ENCODE results near the gene AASS.

Gene AASS

DNA sequence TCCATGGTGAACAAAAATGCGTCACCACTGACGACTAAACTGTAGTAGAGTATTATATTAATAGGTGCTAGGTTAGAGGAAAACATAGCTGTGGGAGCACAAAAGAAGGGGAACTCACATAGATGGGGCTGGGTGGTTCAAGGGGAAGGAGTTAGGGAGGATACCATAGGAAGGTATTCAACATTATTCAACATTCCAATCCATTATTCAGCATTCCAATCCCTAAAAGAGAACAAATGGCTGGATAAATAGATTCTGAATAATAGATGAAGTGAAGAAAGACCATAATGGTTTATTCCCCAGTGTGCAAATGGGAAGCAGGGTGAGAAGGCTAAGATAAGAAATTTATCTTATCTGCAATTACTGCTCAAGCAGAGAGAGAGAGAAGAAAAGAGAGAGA, 61.4 kb downstream of the AASS start:
- Mint-ChIP-seq H3K36me3 (ENCODE audit: low read depth) (no peaks in the 10 kb centered on the region), H3K9me3 (no peaks in the 10 kb centered on the region), H3K4me1 (ENCODE audit: low read depth) (no peaks in the 10 kb centered on the region), H3K4me3 (no peak overlapping the region), H3K27me3 (ENCODE audit: low read depth) (no peaks in the 10 kb centered on the region), H3K27ac (no peak overlapping the region)
- DNase-seq (ENCODE audit: low spot score): no peak

DNA sequence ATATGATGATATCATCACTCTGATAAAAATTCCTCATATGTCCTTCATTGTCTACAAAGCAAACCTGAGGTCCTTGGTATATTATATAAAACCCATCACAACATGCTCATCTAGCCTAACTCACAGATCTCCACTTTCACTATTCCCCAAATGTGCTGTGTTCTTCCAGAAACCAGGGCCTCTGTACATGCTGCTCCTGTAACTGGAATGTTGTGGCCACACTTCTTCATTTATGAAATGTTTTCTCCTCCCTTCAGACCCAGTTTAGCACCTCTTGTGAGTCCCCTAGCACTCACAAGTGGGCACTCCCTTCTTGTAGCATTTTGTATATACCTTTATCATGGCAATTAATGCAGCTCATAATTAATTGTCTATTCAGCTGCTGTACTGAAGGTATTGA, 61.9 kb downstream of the AASS start:
- H3K27me3 Mint-ChIP-seq (ENCODE audit: low read depth): no peaks in the 10 kb centered on the region
- no peaks in the 10 kb centered on the region for H3K36me3 Mint-ChIP-seq (ENCODE audit: low read depth)
- no peak overlapping the region for H3K4me3 Mint-ChIP-seq
- no peaks in the 10 kb centered on the region for H3K4me1 Mint-ChIP-seq (ENCODE audit: low read depth)
- no peaks in the 10 kb centered on the region for H3K9me3 Mint-ChIP-seq
- no peak overlapping the region for H3K27ac Mint-ChIP-seq
- no peak for DNase-seq (ENCODE audit: low spot score)

DNA sequence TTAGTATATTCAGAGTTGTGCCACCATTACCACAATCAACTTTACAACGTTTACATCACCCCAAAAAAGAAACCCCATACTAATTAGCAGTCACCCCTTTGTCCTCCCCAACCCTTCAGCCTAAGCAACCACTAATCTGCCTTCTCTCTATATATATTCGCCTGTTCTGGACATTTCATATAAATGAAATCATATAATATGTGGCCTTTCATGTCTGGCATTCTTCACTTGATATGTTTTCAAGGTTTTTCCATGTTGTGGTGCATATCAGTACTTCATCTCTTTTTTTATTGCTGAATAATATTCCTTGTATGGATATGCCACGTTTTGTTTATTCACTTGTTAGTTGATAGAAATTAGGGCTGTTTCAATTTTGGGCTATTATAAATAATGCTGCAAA, 70.4 kb downstream of the AASS start:
- no peak overlapping the region for H3K4me3 Mint-ChIP-seq
- DNase-seq (ENCODE audit: low spot score): no peak
- no peaks in the 10 kb centered on the region for H3K36me3 Mint-ChIP-seq (ENCODE audit: low read depth)
- no peaks in the 10 kb centered on the region for H3K9me3 Mint-ChIP-seq
- H3K27me3 Mint-ChIP-seq (ENCODE audit: low read depth): no peaks in the 10 kb centered on the region
- no peaks in the 10 kb centered on the region for H3K4me1 Mint-ChIP-seq (ENCODE audit: low read depth)
- H3K27ac Mint-ChIP-seq: no peak overlapping the region

DNA sequence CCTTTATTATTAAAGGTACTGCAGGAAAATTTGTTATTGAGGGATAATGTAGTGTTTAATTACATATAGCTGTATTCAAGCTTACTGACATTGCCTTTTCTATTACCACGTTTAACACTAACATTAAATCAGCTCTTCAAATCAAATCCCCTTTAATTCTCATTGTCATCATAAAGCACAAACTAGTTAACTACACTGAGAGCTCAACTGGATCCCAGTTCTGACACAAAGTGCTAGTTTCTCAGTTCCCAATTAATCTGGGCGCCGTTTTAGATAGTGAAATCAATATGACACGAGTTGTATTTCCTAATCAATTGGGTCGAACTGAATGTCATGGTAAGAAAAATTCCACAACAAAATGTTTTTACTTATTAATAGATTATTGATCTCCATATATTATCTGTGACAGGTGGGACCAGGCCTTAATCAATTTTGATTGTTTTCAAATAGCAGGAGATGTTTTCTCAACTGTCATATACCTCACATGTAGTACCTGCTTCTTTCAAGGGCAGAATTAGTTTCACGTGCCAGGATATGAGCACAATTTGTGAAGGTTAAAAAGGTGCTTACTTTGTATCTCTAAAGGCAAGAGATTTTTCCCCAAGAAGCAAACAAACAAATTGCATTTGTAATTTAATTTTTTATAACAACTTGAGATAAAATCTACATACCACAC, 71.0 kb downstream of the AASS start:
- Mint-ChIP-seq H3K4me1 (ENCODE audit: low read depth) (no peaks in the 10 kb centered on the region), H3K36me3 (ENCODE audit: low read depth) (no peaks in the 10 kb centered on the region)
- DNase-seq (ENCODE audit: low spot score): no peak

DNA sequence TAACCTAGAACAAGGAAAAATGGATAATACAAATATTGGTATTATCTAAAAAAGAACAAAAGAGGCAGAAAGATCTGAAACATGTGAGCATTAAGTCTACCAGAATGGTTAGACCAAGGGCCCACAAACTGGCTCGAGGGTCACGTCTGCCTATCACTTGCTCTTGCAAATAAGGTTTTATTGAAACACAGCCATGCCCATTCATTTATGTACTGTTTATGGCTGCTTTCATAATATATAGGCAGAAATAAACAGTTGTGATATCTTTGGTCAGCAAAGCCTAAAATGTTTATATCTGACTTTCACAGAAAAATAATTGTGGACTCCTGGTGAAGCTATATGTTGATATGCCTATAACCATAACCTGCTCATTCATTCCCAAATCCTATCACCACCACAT, 71.8 kb downstream of the AASS start:
- Mint-ChIP-seq H3K9me3 (no peaks in the 10 kb centered on the region), H3K36me3 (ENCODE audit: low read depth) (no peaks in the 10 kb centered on the region), H3K4me3 (no peak overlapping the region), H3K4me1 (ENCODE audit: low read depth) (no peaks in the 10 kb centered on the region), H3K27me3 (ENCODE audit: low read depth) (no peaks in the 10 kb centered on the region), H3K27ac (no peak overlapping the region)
- no peak for DNase-seq (ENCODE audit: low spot score)

More for the DNA sequence above, 71.0 kb downstream of the AASS start:
- Mint-ChIP-seq H3K9me3 (no peaks in the 10 kb centered on the region), H3K27me3 (ENCODE audit: low read depth) (no peaks in the 10 kb centered on the region), H3K27ac (no peak overlapping the region), H3K4me3 (no peak overlapping the region)

DNA sequence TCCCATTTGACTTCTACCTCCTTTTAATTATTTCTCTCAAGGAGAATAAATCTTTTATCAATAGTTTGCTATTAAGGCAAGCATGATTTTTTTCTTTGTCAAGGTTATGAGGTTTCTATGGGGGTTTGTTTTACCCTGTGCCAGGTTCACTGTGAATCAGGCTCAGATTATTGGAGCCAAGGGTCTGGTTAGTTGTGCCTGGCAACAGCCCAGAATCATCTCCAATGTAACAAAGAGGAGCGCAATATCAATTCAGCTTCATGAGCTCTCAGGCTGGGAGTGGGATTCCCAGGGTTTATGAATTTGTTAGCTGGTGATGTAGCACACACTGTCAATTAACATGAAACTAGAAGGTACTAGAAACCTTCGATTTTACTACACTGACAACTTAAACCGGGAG, 73.2 kb downstream of the AASS start:
- H3K4me3 Mint-ChIP-seq: no peak overlapping the region
- no peak for DNase-seq (ENCODE audit: low spot score)

DNA sequence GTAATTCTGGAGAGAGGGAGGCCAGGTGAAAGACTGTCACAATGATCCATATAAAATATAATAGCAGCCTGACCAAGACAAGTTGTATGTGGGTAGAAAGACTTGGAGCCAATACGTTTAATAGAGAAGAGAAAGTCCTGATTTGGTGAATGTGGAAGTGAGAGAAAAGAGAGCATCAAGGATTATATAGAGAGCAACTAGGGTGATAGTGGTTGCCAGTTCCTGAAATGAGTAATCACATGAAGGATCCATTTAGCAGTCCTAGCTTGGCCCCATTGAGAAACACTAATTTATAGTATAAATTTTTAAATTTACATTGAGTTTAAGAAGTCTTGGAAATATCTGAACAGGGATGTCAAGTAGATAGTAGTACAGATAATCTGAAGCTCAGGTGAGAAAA, 74.0 kb downstream of the AASS start:
- no peak overlapping the region for H3K27ac Mint-ChIP-seq
- H3K36me3 Mint-ChIP-seq (ENCODE audit: low read depth): no peaks in the 10 kb centered on the region
- DNase-seq (ENCODE audit: low spot score): no peak
- H3K27me3 Mint-ChIP-seq (ENCODE audit: low read depth): no peaks in the 10 kb centered on the region
- no peaks in the 10 kb centered on the region for H3K4me1 Mint-ChIP-seq (ENCODE audit: low read depth)
- H3K4me3 Mint-ChIP-seq: no peak overlapping the region
- no peaks in the 10 kb centered on the region for H3K9me3 Mint-ChIP-seq

More for the DNA sequence above, 73.2 kb downstream of the AASS start:
- H3K4me1 Mint-ChIP-seq (ENCODE audit: low read depth): no peaks in the 10 kb centered on the region
- H3K9me3 Mint-ChIP-seq: no peaks in the 10 kb centered on the region
- H3K36me3 Mint-ChIP-seq (ENCODE audit: low read depth): no peaks in the 10 kb centered on the region
- H3K27ac Mint-ChIP-seq: no peak overlapping the region
- H3K27me3 Mint-ChIP-seq (ENCODE audit: low read depth): no peaks in the 10 kb centered on the region

DNA sequence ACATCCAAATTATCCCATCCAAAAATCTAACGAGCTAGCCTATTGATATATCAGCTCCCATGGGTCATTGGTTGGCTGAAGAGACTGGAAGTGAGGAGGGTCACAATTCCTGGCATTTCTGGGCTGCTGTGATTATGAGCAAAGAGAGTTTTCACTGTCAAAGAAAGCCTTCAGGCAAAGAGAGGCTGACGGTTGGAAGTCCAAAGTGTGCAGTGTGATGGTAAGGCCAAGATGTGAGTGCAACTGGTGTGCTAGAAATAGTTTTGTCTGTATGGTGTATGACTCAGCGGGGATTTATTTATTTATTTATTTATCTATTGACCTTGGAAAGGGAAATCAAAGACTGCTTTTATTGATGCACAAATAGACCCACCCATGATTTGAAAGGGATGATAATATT, 75.0 kb downstream of the AASS start:
- H3K4me1 Mint-ChIP-seq (ENCODE audit: low read depth): no peaks in the 10 kb centered on the region
- no peaks in the 10 kb centered on the region for H3K27me3 Mint-ChIP-seq (ENCODE audit: low read depth)
- H3K9me3 Mint-ChIP-seq: no peaks in the 10 kb centered on the region
- no peak for DNase-seq (ENCODE audit: low spot score)
- H3K27ac Mint-ChIP-seq: no peak overlapping the region
- no peaks in the 10 kb centered on the region for H3K36me3 Mint-ChIP-seq (ENCODE audit: low read depth)
- H3K4me3 Mint-ChIP-seq: no peak overlapping the region

DNA sequence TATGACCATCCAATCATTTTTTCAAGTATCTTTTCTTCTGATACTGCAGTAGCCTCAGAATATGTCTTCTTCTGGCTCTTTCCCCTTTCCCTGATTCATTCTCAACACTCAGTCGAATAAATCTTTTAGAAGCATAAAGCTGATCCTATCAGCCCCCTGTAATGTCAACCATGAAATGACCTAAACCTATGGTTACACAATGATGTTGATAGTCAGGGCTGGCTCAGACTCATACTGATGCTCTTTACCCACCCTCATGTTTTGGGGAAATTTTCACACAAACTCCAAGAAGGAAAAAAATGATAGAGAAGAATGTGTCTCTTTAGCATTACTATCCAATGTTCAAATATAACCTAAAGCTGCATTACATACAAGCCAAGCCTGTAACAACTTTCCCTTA, 76.0 kb downstream of the AASS start:
- Mint-ChIP-seq H3K9me3 (no peaks in the 10 kb centered on the region), H3K4me1 (ENCODE audit: low read depth) (no peaks in the 10 kb centered on the region), H3K4me3 (no peak overlapping the region), H3K27ac (no peak overlapping the region), H3K36me3 (ENCODE audit: low read depth) (no peaks in the 10 kb centered on the region), H3K27me3 (ENCODE audit: low read depth) (no peaks in the 10 kb centered on the region)
- DNase-seq (ENCODE audit: low spot score): no peak

DNA sequence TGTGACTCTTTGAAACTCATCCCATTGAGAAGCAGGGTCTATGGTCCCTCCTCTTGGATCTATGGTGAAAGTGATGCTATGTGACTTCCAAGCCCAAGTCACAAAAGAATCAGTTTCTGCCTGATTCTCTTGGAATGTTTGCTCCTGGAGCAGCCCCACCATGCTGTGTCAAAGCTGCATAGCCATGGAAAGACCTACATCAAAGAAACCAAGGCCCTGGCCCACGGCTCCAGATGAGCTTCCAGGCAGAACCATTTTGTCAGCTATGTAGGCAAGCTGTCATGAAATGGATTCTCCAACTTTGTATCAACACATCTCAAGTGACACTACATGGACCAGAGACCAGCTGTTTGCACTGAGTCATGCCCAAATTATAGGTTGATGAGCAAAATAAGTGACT, 77.0 kb downstream of the AASS start:
- Mint-ChIP-seq H3K9me3 (no peaks in the 10 kb centered on the region), H3K27me3 (ENCODE audit: low read depth) (no peaks in the 10 kb centered on the region), H3K4me1 (ENCODE audit: low read depth) (no peaks in the 10 kb centered on the region), H3K36me3 (ENCODE audit: low read depth) (no peaks in the 10 kb centered on the region), H3K27ac (no peak overlapping the region), H3K4me3 (no peak overlapping the region)
- no peak for DNase-seq (ENCODE audit: low spot score)

DNA sequence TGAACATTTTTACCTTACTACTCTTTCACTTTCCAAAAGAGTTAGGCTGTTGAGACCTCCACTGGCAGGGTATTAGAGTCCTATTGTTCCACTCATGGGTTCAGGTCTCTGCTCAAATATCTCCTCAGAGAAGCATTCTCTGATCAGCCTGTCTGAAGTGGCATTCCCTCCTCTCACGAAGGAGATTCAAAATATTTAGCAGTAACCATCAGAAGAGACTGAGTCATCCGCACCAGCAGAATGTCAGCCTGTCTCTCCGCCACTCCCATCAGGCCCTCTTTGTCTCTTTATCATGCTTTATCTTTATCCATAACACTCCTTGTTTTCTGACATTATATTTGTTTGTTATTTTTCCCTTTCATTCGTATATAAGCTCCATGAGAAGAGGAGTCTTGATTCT, 79.1 kb downstream of the AASS start:
- H3K9me3 Mint-ChIP-seq: no peaks in the 10 kb centered on the region

DNA sequence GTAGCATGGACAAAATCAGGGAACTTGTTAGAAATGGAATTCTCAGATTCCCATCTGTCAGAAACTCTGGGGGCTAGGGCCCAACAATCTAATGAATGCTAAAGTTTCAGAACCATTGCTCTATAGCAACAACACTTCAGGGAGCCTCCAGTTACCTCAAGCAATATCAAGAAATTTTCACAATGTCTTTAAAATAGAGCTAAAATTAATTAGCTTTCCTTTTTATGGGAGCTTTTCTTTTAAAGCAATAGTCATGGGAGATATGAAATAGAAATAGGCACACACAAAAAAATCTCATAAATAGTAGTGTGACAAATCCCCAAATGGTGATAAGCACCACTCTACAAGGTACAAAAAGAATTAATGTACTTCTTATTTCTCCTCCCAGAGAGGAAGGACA, 80.9 kb downstream of the AASS start:
- Mint-ChIP-seq H3K9me3 (no peaks in the 10 kb centered on the region), H3K4me3 (no peak overlapping the region), H3K36me3 (ENCODE audit: low read depth) (no peaks in the 10 kb centered on the region), H3K4me1 (ENCODE audit: low read depth) (no peaks in the 10 kb centered on the region), H3K27me3 (ENCODE audit: low read depth) (no peaks in the 10 kb centered on the region), H3K27ac (no peak overlapping the region)
- DNase-seq (ENCODE audit: low spot score): no peak

More for the DNA sequence above, 79.1 kb downstream of the AASS start:
- Mint-ChIP-seq H3K27ac (no peak overlapping the region), H3K4me1 (ENCODE audit: low read depth) (no peaks in the 10 kb centered on the region), H3K36me3 (ENCODE audit: low read depth) (no peaks in the 10 kb centered on the region), H3K27me3 (ENCODE audit: low read depth) (no peaks in the 10 kb centered on the region), H3K4me3 (no peak overlapping the region)
- no peak for DNase-seq (ENCODE audit: low spot score)

DNA sequence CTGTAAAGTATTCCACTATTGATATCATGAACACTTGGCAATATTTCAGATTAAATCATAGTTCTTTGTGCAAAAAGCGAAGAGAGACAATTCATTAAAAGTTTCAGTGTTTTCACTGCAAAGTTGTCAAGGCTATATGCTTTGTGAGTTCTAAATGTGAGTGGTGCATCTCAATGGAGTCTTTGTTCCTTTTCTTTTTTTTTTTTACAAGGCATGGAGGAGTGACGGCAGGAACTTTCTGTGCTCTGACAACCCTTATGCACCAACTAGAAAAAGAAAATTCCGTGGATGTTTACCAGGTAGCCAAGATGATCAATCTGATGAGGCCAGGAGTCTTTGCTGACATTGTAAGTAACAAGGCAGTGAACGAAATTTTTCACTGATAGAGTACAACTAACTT, 84.5 kb downstream of the AASS start:
- H3K27me3 Mint-ChIP-seq (ENCODE audit: low read depth): no peaks in the 10 kb centered on the region
- H3K36me3 Mint-ChIP-seq (ENCODE audit: low read depth): no peaks in the 10 kb centered on the region
- H3K4me3 Mint-ChIP-seq: no peak overlapping the region
- H3K27ac Mint-ChIP-seq: no peak overlapping the region
- H3K9me3 Mint-ChIP-seq: no peaks in the 10 kb centered on the region
- H3K4me1 Mint-ChIP-seq (ENCODE audit: low read depth): no peaks in the 10 kb centered on the region
- no peak for DNase-seq (ENCODE audit: low spot score)

DNA sequence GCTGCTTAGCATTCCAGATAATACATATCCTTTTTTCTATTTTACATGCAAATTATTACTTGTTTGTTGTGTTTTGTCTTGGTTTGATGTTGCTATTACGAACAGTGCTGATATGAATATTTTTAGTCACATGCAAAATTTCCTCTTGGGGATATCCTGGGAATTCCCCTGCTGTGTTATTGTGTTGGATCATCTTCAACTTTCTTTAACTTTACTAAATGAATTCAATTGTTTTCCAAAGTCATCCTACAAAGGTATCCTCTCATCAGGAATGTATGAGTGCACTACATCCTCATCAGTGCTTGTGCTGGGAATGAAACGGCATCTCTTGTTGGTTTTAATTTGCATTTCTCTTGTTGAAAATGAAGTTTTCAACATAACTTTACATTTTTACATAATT, 87.1 kb downstream of the AASS start:
- Mint-ChIP-seq H3K9me3 (no peaks in the 10 kb centered on the region), H3K4me3 (no peak overlapping the region), H3K36me3 (ENCODE audit: low read depth) (no peaks in the 10 kb centered on the region), H3K27ac (no peak overlapping the region), H3K4me1 (ENCODE audit: low read depth) (no peaks in the 10 kb centered on the region), H3K27me3 (ENCODE audit: low read depth) (no peaks in the 10 kb centered on the region)
- DNase-seq (ENCODE audit: low spot score): no peak

DNA sequence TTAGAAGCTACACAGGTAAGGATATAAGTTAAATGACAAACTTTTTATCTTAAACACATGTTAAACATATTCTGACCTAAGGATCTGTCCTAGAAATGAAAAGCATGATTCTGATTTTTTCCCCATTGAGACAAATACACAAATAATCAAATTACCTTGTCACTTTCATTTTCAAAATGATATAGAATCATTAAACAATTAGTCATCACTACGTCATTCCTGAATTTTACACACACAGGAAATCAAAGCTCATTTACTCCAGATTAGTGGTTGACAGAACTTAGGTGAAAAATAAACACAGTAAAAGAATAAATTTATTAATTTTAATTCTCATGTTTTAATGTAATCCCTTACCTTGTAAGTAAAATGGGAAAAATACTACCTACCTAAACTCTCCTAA, 89.0 kb downstream of the AASS start:
- Mint-ChIP-seq H3K4me3 (no peak overlapping the region), H3K27ac (no peak overlapping the region), H3K27me3 (ENCODE audit: low read depth) (no peaks in the 10 kb centered on the region), H3K36me3 (ENCODE audit: low read depth) (no peaks in the 10 kb centered on the region), H3K9me3 (no peaks in the 10 kb centered on the region), H3K4me1 (ENCODE audit: low read depth) (no peaks in the 10 kb centered on the region)
- no peak for DNase-seq (ENCODE audit: low spot score)
